ENCODE data around the gene HECW1. TPM values are rescaled to one million over a fixed set of nuclear protein-coding genes. Genes with fewer than 3 reads are reported as not detected.
"Not testable (repeated sequence)": the region's sequence is repeated elsewhere in the genome, so short reads cannot be mapped to it uniquely, and the experiment has no call there.

Gene HECW1
- total RNA-seq, 1 donor from 2014 or later, result not detected

GRCh38 chr7:43345696-43346095, 233.2 kb downstream of the HECW1 start:
- not testable (repeated sequence) for DNase-seq (ENCODE audit: low read depth in 2 of 2)

GRCh38 chr7:43351683-43352082, 239.2 kb downstream of the HECW1 start:
- no peak for DNase-seq (ENCODE audit: low read depth in 2 of 2)

GRCh38 chr7:43353902-43354301, 241.5 kb downstream of the HECW1 start:
- DNase-seq (ENCODE audit: low read depth in 2 of 2), result no peak

- DNase-seq (ENCODE audit: low read depth in 2 of 2), result peak; percentile 15 to 55
Observed at GRCh38 chr7:43362652-43363034, 250.2 kb downstream of the HECW1 start.

GRCh38 chr7:43363035-43363791, 250.8 kb downstream of the HECW1 start:
- no peak for DNase-seq (ENCODE audit: low read depth in 2 of 2)

- DNase-seq (ENCODE audit: low read depth in 2 of 2), result no peak
Observed at GRCh38 chr7:43364391-43364790, 251.9 kb downstream of the HECW1 start.

- no peak for DNase-seq (ENCODE audit: low read depth in 2 of 2)
Observed at GRCh38 chr7:43372676-43373355, 260.4 kb downstream of the HECW1 start.

GRCh38 chr7:43377196-43377960, 264.9 kb downstream of the HECW1 start:
- DNase-seq (ENCODE audit: low read depth in 2 of 2), result no peak

GRCh38 chr7:43379210-43379609, 266.8 kb downstream of the HECW1 start:
- no peak for DNase-seq (ENCODE audit: low read depth in 2 of 2)

- DNase-seq (ENCODE audit: low read depth in 2 of 2), result no peak
Observed at GRCh38 chr7:43384616-43385308, 272.3 kb downstream of the HECW1 start.

- DNase-seq (ENCODE audit: low read depth in 2 of 2), result no peak
Observed at GRCh38 chr7:43385309-43385680, 272.8 kb downstream of the HECW1 start.

GRCh38 chr7:43385856-43386255, 273.4 kb downstream of the HECW1 start:
- DNase-seq (ENCODE audit: low read depth in 2 of 2), result peak in 1 of 2 donors; percentile 6

GRCh38 chr7:43387932-43388331, 275.5 kb downstream of the HECW1 start:
- DNase-seq (ENCODE audit: low read depth in 2 of 2), result no peak

- no peak for DNase-seq (ENCODE audit: low read depth in 2 of 2)
Observed at GRCh38 chr7:43390576-43390975, 278.1 kb downstream of the HECW1 start.

- no peak for DNase-seq (ENCODE audit: low read depth in 2 of 2)
Observed at GRCh38 chr7:43391518-43391917, 279.1 kb downstream of the HECW1 start.

GRCh38 chr7:43392638-43393330, 280.3 kb downstream of the HECW1 start:
- no peak for DNase-seq (ENCODE audit: low read depth in 2 of 2)

- no peak for DNase-seq (ENCODE audit: low read depth in 2 of 2)
Observed at GRCh38 chr7:43394441-43395130, 282.1 kb downstream of the HECW1 start.

- DNase-seq (ENCODE audit: low read depth in 2 of 2), result no peak
Observed at GRCh38 chr7:43395351-43395750, 282.9 kb downstream of the HECW1 start.

- no peak for DNase-seq (ENCODE audit: low read depth in 2 of 2)
Observed at GRCh38 chr7:43396187-43396740, 283.8 kb downstream of the HECW1 start.

- DNase-seq (ENCODE audit: low read depth in 2 of 2), result no peak
Observed at GRCh38 chr7:43398831-43399230, 286.4 kb downstream of the HECW1 start.

Data from lung microvascular endothelial cell (primary cell).